ENCODE measurements around the gene AKT1S1. TPM values are rescaled to one million over a fixed set of nuclear protein-coding genes. Genes with fewer than 3 reads are reported as not detected.

Gene AKT1S1
- total RNA-seq, 2 experiments from 2014 or later, result 19.6 TPM

GRCh38 chr19:49879243-49879963 is 2.2 kb upstream of the AKT1S1 start:
- peak; percentile 35 for DNase-seq
- H3K27ac Mint-ChIP-seq, result peak overlapping the region; percentile 49
- POLR2A ChIA-PET, result interaction anchor here (1.0 to 1.6 kb wide), 2 partner anchors 13 to 32 kb away, joined by 3 to 5 read pairs; no protein-coding TSS in a partner anchor
- no peaks in the 10 kb centered on the region for H3K9me3 Mint-ChIP-seq
- CTCF ChIA-PET, result interaction anchor here (0.6 kb wide), 1 partner anchor 1521 kb away, joined by 3 read pairs; no protein-coding TSS in a partner anchor
- no peak overlapping the region for H3K4me3 Mint-ChIP-seq
- H3K27me3 Mint-ChIP-seq, result no peaks in the 10 kb centered on the region
- peaks cover 25% of the 10 kb centered on the region for H3K4me1 Mint-ChIP-seq (ENCODE audit: low read depth)
- intact Hi-C loops (cut with micrococcal nuclease), result loop anchor here (5.0 kb wide), 1 partner anchor 382 kb away; the partner anchor contains the start of gene RPS11
- H3K36me3 Mint-ChIP-seq, result peaks cover 46% of the 10 kb centered on the region

GRCh38 chr19:49878744-49879070 is 1.6 kb upstream of the AKT1S1 start:
- no peaks in the 10 kb centered on the region for H3K9me3 Mint-ChIP-seq
- peaks cover 25% of the 10 kb centered on the region for H3K4me1 Mint-ChIP-seq (ENCODE audit: low read depth)
- no peak overlapping the region for H3K4me3 Mint-ChIP-seq
- peak overlapping the region; percentile 49 for H3K27ac Mint-ChIP-seq
- ChIA-PET CTCF (no interaction called here), POLR2A (interaction anchor here (1.0 to 2.9 kb wide), 3 partner anchors 13 to 50 kb away, joined by 3 to 21 read pairs (median 5); partner anchors contain the start of genes ATF5 and NUP62)
- H3K36me3 Mint-ChIP-seq, result peaks cover 43% of the 10 kb centered on the region
- DNase-seq, result no peak
- no peaks in the 10 kb centered on the region for H3K27me3 Mint-ChIP-seq
- intact Hi-C loops (cut with micrococcal nuclease), result loop anchor here (1.0 to 5.0 kb wide), 2 partner anchors 12 to 381 kb away; partner anchors contain the start of gene RPS11

GRCh38 chr19:49877879-49878743 is 956 bp upstream of the AKT1S1 start:
- Mint-ChIP-seq H3K9me3 (no peaks in the 10 kb centered on the region), H3K4me1 (ENCODE audit: low read depth) (peaks cover 25% of the 10 kb centered on the region), H3K27ac (no peak overlapping the region), H3K27me3 (no peaks in the 10 kb centered on the region), H3K4me3 (no peak overlapping the region), H3K36me3 (peaks cover 37% of the 10 kb centered on the region)
- peak; percentile 99 for DNase-seq
- intact Hi-C loops (cut with micrococcal nuclease), result loop anchor here (1.0 to 5.0 kb wide), 9 partner anchors 9 to 1239 kb away; partner anchors contain the start of genes FUZ and RPS11
- POLR2A ChIA-PET, result interaction anchor here (0.8 to 2.9 kb wide), 8 partner anchors 9 to 51 kb away, joined by 3 to 21 read pairs (median 6); partner anchors contain the start of genes ATF5 and NUP62
- CTCF ChIA-PET, result interaction anchor here (0.9 kb wide), 1 partner anchor 160 kb away, joined by 3 read pairs; no protein-coding TSS in a partner anchor

GRCh38 chr19:49876422-49877019 is 634 bp downstream of the AKT1S1 start:
- DNase-seq, result peak; percentile 99
- no peaks in the 10 kb centered on the region for H3K27me3 Mint-ChIP-seq

GRCh38 chr19:49875857-49876421 is 1.2 kb downstream of the AKT1S1 start:
- Mint-ChIP-seq H3K27me3 (no peaks in the 10 kb centered on the region), H3K27ac (no peak overlapping the region), H3K9me3 (no peaks in the 10 kb centered on the region), H3K4me1 (ENCODE audit: low read depth) (peaks cover 34% of the 10 kb centered on the region), H3K36me3 (peaks cover 21% of the 10 kb centered on the region), H3K4me3 (no peak overlapping the region)
- ChIA-PET CTCF (interaction anchor here (1.5 kb wide), 1 partner anchor 15 kb away, joined by 4 read pairs; no protein-coding TSS in a partner anchor), POLR2A (interaction anchor here (0.8 to 2.9 kb wide), 5 partner anchors 12 to 53 kb away, joined by 3 to 21 read pairs (median 7); partner anchors contain the start of genes ATF5, IL4I1 and NUP62)
- intact Hi-C loops (cut with micrococcal nuclease), result loop anchor here (1.0 to 5.0 kb wide), 3 partner anchors 234 to 1237 kb away; partner anchors contain the start of genes RPS11 and SCAF1
- DNase-seq, result peak; percentile 65

More at GRCh38 chr19:49876422-49877019, 634 bp downstream of the AKT1S1 start:
- Mint-ChIP-seq H3K9me3 (no peaks in the 10 kb centered on the region), H3K27ac (no peak overlapping the region), H3K4me1 (ENCODE audit: low read depth) (peaks cover 33% of the 10 kb centered on the region), H3K4me3 (no peak overlapping the region), H3K36me3 (peaks cover 26% of the 10 kb centered on the region)
- ChIA-PET CTCF (interaction anchor here (1.5 kb wide), 1 partner anchor 14 kb away, joined by 4 read pairs; no protein-coding TSS in a partner anchor), POLR2A (interaction anchor here (0.8 to 2.9 kb wide), 10 partner anchors 10 to 52 kb away, joined by 3 to 21 read pairs (median 6); partner anchors contain the start of genes ATF5, IL4I1, NUP62 and PTOV1)
- intact Hi-C loops (cut with micrococcal nuclease), result loop anchor here (1.0 to 5.0 kb wide), 9 partner anchors 7 to 1238 kb away; partner anchors contain the start of genes FUZ, RPS11 and SCAF1

- POLR2A ChIA-PET, result interaction anchor here (1.0 to 2.3 kb wide), 2 partner anchors 17 to 22 kb away, joined by 4 to 14 read pairs; partner anchors contain the start of gene IL4I1
- intact Hi-C loops (cut with micrococcal nuclease), result loop anchor here (5.0 kb wide), 1 partner anchor 378 kb away; the partner anchor contains the start of gene RPS11
Measured at GRCh38 chr19:49875177-49875576, 2.0 kb downstream of the AKT1S1 start.

GRCh38 chr19:49874503-49875157 is 2.5 kb downstream of the AKT1S1 start:
- H3K4me3 Mint-ChIP-seq, result no peak overlapping the region
- no peak for DNase-seq
- peaks cover 13% of the 10 kb centered on the region for H3K36me3 Mint-ChIP-seq
- ChIA-PET CTCF (no interaction called here), POLR2A (no interaction called here)
- H3K27me3 Mint-ChIP-seq, result no peaks in the 10 kb centered on the region
- H3K4me1 Mint-ChIP-seq (ENCODE audit: low read depth), result peaks cover 39% of the 10 kb centered on the region
- intact Hi-C loops (cut with micrococcal nuclease), result loop anchor here (5.0 kb wide), 1 partner anchor 377 kb away; the partner anchor contains the start of gene RPS11
- H3K27ac Mint-ChIP-seq, result no peak overlapping the region
- no peaks in the 10 kb centered on the region for H3K9me3 Mint-ChIP-seq

More at GRCh38 chr19:49875177-49875576, 2.0 kb downstream of the AKT1S1 start:
- no peak overlapping the region for H3K27ac Mint-ChIP-seq
- peaks cover 38% of the 10 kb centered on the region for H3K4me1 Mint-ChIP-seq (ENCODE audit: low read depth)
- CTCF ChIA-PET, result no interaction called here
- no peaks in the 10 kb centered on the region for H3K27me3 Mint-ChIP-seq
- H3K36me3 Mint-ChIP-seq, result peaks cover 15% of the 10 kb centered on the region
- no peak for DNase-seq
- H3K9me3 Mint-ChIP-seq, result no peaks in the 10 kb centered on the region
- H3K4me3 Mint-ChIP-seq, result no peak overlapping the region

- H3K4me3 Mint-ChIP-seq, result no peak overlapping the region
- peaks cover 33% of the 10 kb centered on the region for H3K4me1 Mint-ChIP-seq (ENCODE audit: low read depth)
- H3K9me3 Mint-ChIP-seq, result no peaks in the 10 kb centered on the region
- ChIA-PET POLR2A (no interaction called here), CTCF (no interaction called here)
- intact Hi-C loops (cut with micrococcal nuclease), result no loop called here
- no peak for DNase-seq
- H3K36me3 Mint-ChIP-seq, result peaks cover 6% of the 10 kb centered on the region
- no peak overlapping the region for H3K27ac Mint-ChIP-seq
- H3K27me3 Mint-ChIP-seq, result no peaks in the 10 kb centered on the region
Measured at GRCh38 chr19:49873834-49874233, 3.3 kb downstream of the AKT1S1 start.

- H3K27me3 Mint-ChIP-seq, result no peaks in the 10 kb centered on the region
- ChIA-PET POLR2A (no interaction called here), CTCF (no interaction called here)
- intact Hi-C loops (cut with micrococcal nuclease), result no loop called here
- no peak for DNase-seq
- peaks cover 5% of the 10 kb centered on the region for H3K36me3 Mint-ChIP-seq
- peaks cover 35% of the 10 kb centered on the region for H3K4me1 Mint-ChIP-seq (ENCODE audit: low read depth)
- no peak overlapping the region for H3K27ac Mint-ChIP-seq
- no peak overlapping the region for H3K4me3 Mint-ChIP-seq
- no peaks in the 10 kb centered on the region for H3K9me3 Mint-ChIP-seq
Measured at GRCh38 chr19:49873129-49873521, 4.0 kb downstream of the AKT1S1 start.

GRCh38 chr19:49872245-49873128 is 4.7 kb downstream of the AKT1S1 start:
- Mint-ChIP-seq H3K36me3 (peaks cover 2% of the 10 kb centered on the region), H3K27ac (peak overlapping the region; percentile 31), H3K4me3 (no peak overlapping the region), H3K27me3 (no peaks in the 10 kb centered on the region), H3K9me3 (no peaks in the 10 kb centered on the region), H3K4me1 (ENCODE audit: low read depth) (peaks cover 39% of the 10 kb centered on the region)
- DNase-seq, result no peak
- intact Hi-C loops (cut with micrococcal nuclease), result no loop called here
- POLR2A ChIA-PET, result no interaction called here
- CTCF ChIA-PET, result no interaction called here

Measured in activated CD4-positive, alpha-beta memory T cell treated with anti-CD3 and anti-CD28 coated beads for 36 hours (primary cell).